B cell (primary cell): ENCODE results near the gene GNAL. TPM values are rescaled to one million over a fixed set of nuclear protein-coding genes. Genes with fewer than 3 reads are reported as not detected.

Experiments used
- ATAC-seq: fragments of 200-7000 bp; cut with Tn5 transposase; one replicate; pipeline ENCODE4 v1.10.0; 2021; ENCODE audit warnings: low read depth, mild to moderate bottlenecking, moderate number of reproducible peaks, moderate library complexity
- CTCF ChIA-PET: fragments of 350-600 bp; sonication (Branson Sonifier 250); formaldehyde crosslinking; loops from one replicate; lab custom pipeline; 2021; ENCODE audit warnings: antibody characterized with exemption, inconsistent platforms; lab: Charles Lee
- POLR2A ChIA-PET: fragments of 350-600 bp; sonication (Branson Sonifier 250); formaldehyde crosslinking; loops from one replicate; lab custom pipeline; 2021; ENCODE audit warnings: antibody characterized with exemption; lab: Charles Lee
- DNase-seq: peaks from one replicate; pipeline ENCODE4 v3.0.0; 2013
- H2AFZ ChIP-seq: 2 replicates; pipeline ENCODE4 v1.6.1; 2012; ENCODE audit warnings: mild to moderate bottlenecking, low read depth, low read length; ENCODE audit not compliant: insufficient read depth, poor library complexity, severe bottlenecking
- H3K27ac ChIP-seq, 2 donors: 1 replicate in 1 of 2; 2 replicates in 1 of 2; pipeline ENCODE4 v1.5.1; 2012 to 2013; ENCODE audit warnings: low read length in 2 of 2, mild to moderate bottlenecking in 2 of 2, moderate library complexity in 1 of 2
- H3K27me3 ChIP-seq, 4 experiments: fragments of 200-600 bp in 1 of 4; sonication (generic) in 1 of 4; replicated peaks in 1 of 4; 1 replicate in 2 of 4; 2 replicates in 2 of 4; pipeline versions ENCODE4 v1.6.1 to v1.7.0; 2013 to 2016; ENCODE audit warnings: low read length in 3 of 4, mild to moderate bottlenecking in 2 of 4, mixed read lengths in 1 of 4, moderate library complexity in 1 of 4; ENCODE audit not compliant: insufficient read depth in 4 of 4, control insufficient read depth in 3 of 4; ENCODE audit errors: control extremely low read depth in 1 of 4
- H3K36me3 ChIP-seq, 2 experiments: replicated peaks in 1 of 2; 1 replicate in 1 of 2; 2 replicates in 1 of 2; pipeline versions ENCODE4 v1.6.1 to v1.7.1; 2013; ENCODE audit warnings: low read length in 1 of 2; ENCODE audit not compliant: insufficient read depth in 2 of 2, control insufficient read depth in 1 of 2; ENCODE audit errors: control extremely low read depth in 1 of 2, extremely low read depth in 1 of 2
- H3K4me1 ChIP-seq, 2 donors: fragments of 200-600 bp in 1 of 2; sonication (generic) in 1 of 2; 1 replicate in 1 of 2; 2 replicates in 1 of 2; pipeline versions ENCODE4 v1.5.1 to v1.6.1; 2013 to 2017; ENCODE audit warnings: low read length in 2 of 2; ENCODE audit not compliant: control insufficient read depth in 2 of 2, insufficient read depth in 2 of 2
- H3K4me2 ChIP-seq: replicated peaks from 2 replicates; pipeline ENCODE3; 2012; ENCODE audit warnings: mild to moderate bottlenecking, low read depth, low read length; ENCODE audit not compliant: poor library complexity, severe bottlenecking
- H3K4me3 ChIP-seq, 5 experiments: fragments of 200-600 bp in 1 of 5; sonication (generic) in 1 of 5; 1 replicate in 3 of 5; 2 replicates in 2 of 5; pipeline versions ENCODE4 v1.5.1 to v1.7.0; 2011 to 2016; ENCODE audit warnings: low read length in 4 of 5, mild to moderate bottlenecking in 4 of 5, low read depth in 2 of 5, control low read depth in 1 of 5, moderate library complexity in 1 of 5; ENCODE audit not compliant: insufficient read depth in 1 of 5; ENCODE audit errors: control extremely low read depth in 1 of 5, extremely low read depth in 1 of 5
- H3K79me2 ChIP-seq: fragments of 200-600 bp; sonication (generic); one replicate; pipeline ENCODE4 v1.6.0; 2016; ENCODE audit warnings: low read length; ENCODE audit not compliant: control insufficient read depth, insufficient read depth
- H3K9ac ChIP-seq: fragments of 200-600 bp; sonication (generic); 2 replicates; pipeline ENCODE4 v1.6.1; 2017; ENCODE audit warnings: mild to moderate bottlenecking, low read length, moderate library complexity
- H3K9me3 ChIP-seq, 3 donors: one replicate each; pipeline versions ENCODE4 v1.6.1 to v1.7.1; 2013; ENCODE audit warnings: low read length in 2 of 3; ENCODE audit not compliant: control insufficient read depth in 2 of 3, insufficient read depth in 1 of 3; ENCODE audit errors: control extremely low read depth in 1 of 3
- H4K20me1 ChIP-seq: 2 replicates; pipeline ENCODE4 v1.6.0; 2012; ENCODE audit warnings: mild to moderate bottlenecking, low read length; ENCODE audit not compliant: insufficient read depth, control insufficient read depth, poor library complexity, severe bottlenecking
- H3K27ac Mint-ChIP-seq: one replicate; pipeline ENCODE4 v1.8.0; 2021; ENCODE audit warnings: mixed read lengths
- H3K27me3 Mint-ChIP-seq: one replicate; pipeline ENCODE4 v1.8.0; 2021; ENCODE audit warnings: mixed read lengths
- H3K4me1 Mint-ChIP-seq: one replicate; pipeline ENCODE4 v1.8.0; 2021; ENCODE audit warnings: mixed read lengths
- H3K4me3 Mint-ChIP-seq: one replicate; pipeline ENCODE4 v1.8.0; 2021; ENCODE audit warnings: mixed read lengths
- H3K9me3 Mint-ChIP-seq: one replicate; pipeline ENCODE4 v1.8.0; 2022; ENCODE audit warnings: mixed read lengths; ENCODE audit not compliant: insufficient read depth
- EZH2 ChIP-seq: IDR thresholded peaks from 2 replicates; pipeline ENCODE4 v1.6.1; 2012; ENCODE audit warnings: borderline replicate concordance, low read depth, mild to moderate bottlenecking, moderate library complexity, low read length; ENCODE audit not compliant: insufficient read depth, poor library complexity, severe bottlenecking
- WGBS: methylation state at CpG from one replicate; pipeline ENCODE4 v1.1.5; 2013; ENCODE audit warnings: missing lambda C conversion rate; ENCODE audit not compliant: insufficient coverage; 5-methylcytosine and 5-hydroxymethylcytosine counted together
- intact Hi-C: fragments of 100-400 bp; cut with micrococcal nuclease; formaldehyde crosslinking; loops from one replicate; pipeline ENCODE4 v1.10.0; 2022
- polyA plus RNA-seq: library from polyadenylated mRNA; depleted of rRNA; stranded (reverse); fragments of >200 nt; gene quantifications from 2 replicates; pipeline ENCODE4 v1.2.3, GENCODE V29; 2012
- total RNA-seq, 2 donors: library from RNA; stranded (reverse); fragments of 120-200 nt in 1 of 2; gene quantifications; 1 replicate in 1 of 2; 2 replicates in 1 of 2; pipeline versions ENCODE4 v1.2.3 to v1.2.4, GENCODE V29; 2013 to 2022
- TF ChIP-seq, protein P1 (sequence below): fragments of 200-600 bp; IDR thresholded peaks from one replicate; pipeline ENCODE4 v1.8.0; 2022; ENCODE audit warnings: antibody characterized with exemption, mild to moderate bottlenecking

Gene GNAL
- total and polyA plus RNA-seq, 2 donors (not counting 1 experiment from before 2014, with no cell fraction given) = 0.01 to 0.12 TPM

DNA sequence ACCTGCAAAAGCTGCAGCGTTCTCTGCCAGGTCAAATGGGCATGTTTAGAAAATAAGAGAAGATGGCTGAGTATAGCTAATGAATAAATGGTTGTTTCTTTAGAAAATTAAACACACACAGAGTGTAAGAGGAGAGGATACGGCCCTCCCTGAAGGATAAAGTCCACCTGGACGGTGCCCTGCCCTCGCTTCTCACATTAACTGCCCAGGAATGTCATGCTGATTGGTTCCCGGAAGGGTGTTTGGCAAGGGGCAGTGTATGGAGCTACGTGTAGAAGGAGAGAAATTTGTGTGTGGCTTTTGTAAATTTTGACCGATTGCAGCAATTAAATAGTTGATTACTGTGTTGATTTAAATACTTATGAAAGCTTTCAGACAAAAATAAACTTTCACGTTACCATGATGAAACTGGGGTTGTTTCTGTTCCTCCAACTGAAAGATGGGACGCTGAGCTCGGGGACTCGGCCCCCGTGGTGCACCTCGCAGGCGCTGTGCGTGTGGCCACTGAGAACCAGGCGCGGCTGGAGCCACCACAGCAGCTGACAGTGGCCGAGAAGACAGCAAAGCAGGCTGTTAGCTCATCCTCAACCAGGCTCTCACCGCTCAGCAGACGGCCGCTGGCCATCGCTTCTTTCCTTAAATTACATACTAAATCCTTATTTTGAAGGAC lies 196.3 kb downstream of the GNAL start:
- DNase-seq (no peak), ATAC-seq (no peak)
- TF ChIP-seq, protein P1, sequence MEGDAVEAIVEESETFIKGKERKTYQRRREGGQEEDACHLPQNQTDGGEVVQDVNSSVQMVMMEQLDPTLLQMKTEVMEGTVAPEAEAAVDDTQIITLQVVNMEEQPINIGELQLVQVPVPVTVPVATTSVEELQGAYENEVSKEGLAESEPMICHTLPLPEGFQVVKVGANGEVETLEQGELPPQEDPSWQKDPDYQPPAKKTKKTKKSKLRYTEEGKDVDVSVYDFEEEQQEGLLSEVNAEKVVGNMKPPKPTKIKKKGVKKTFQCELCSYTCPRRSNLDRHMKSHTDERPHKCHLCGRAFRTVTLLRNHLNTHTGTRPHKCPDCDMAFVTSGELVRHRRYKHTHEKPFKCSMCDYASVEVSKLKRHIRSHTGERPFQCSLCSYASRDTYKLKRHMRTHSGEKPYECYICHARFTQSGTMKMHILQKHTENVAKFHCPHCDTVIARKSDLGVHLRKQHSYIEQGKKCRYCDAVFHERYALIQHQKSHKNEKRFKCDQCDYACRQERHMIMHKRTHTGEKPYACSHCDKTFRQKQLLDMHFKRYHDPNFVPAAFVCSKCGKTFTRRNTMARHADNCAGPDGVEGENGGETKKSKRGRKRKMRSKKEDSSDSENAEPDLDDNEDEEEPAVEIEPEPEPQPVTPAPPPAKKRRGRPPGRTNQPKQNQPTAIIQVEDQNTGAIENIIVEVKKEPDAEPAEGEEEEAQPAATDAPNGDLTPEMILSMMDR = no peak
- TF ChIP-seq EZH2 = no peak
- Mint-ChIP-seq H3K9me3 (no peaks in the 10 kb centered on the region), H3K4me1 (peaks cover 44% of the 10 kb centered on the region), H3K4me3 (no peak overlapping the region), H3K27me3 (no peaks in the 10 kb centered on the region), H3K27ac (peak overlapping the region; percentile 59)
- no peak overlapping the region for H2AFZ ChIP-seq
- POLR2A ChIA-PET = no interaction called here
- H3K9me3 ChIP-seq = no peaks in the 10 kb centered on the region
- peaks cover 11 to 49% of the 10 kb centered on the region in 2 experiments for H3K36me3 ChIP-seq
- no peak overlapping the region for H3K27ac ChIP-seq
- 82% methylated on average over 14 of the region's 22 CpGs for whole genome bisulfite sequencing
- no peaks in the 10 kb centered on the region for H3K79me2 ChIP-seq
- intact Hi-C loops = no loop called here
- H3K4me3 ChIP-seq = no peak overlapping the region
- H3K27me3 ChIP-seq = no peaks in the 10 kb centered on the region
- H3K9ac ChIP-seq = no peak overlapping the region
- H4K20me1 ChIP-seq = no peaks in the 10 kb centered on the region
- H3K4me2 ChIP-seq = no peak overlapping the region
- CTCF ChIA-PET = interaction anchor here (1.5 kb wide), 1 partner anchor 109 kb away, joined by 4 read pairs; no protein-coding TSS in a partner anchor
- H3K4me1 ChIP-seq = peaks cover 35 to 44% of the 10 kb centered on the region in 2 donors

GRCh38 chr18:11886577-11887110 lies 197.6 kb downstream of the GNAL start:
- Histone ChIP-seq H3K9me3 (no peaks in the 10 kb centered on the region), H3K36me3 (peaks cover 11 to 54% of the 10 kb centered on the region in 2 experiments), H3K9ac (no peak overlapping the region), H3K27ac (no peak overlapping the region), H3K27me3 (no peaks in the 10 kb centered on the region), H4K20me1 (no peaks in the 10 kb centered on the region), H2AFZ (no peak overlapping the region), H3K4me2 (no peak overlapping the region), H3K4me1 (peaks cover 31 to 37% of the 10 kb centered on the region in 2 donors), H3K4me3 (no peak overlapping the region), H3K79me2 (no peaks in the 10 kb centered on the region)
- H3K27me3 Mint-ChIP-seq = no peaks in the 10 kb centered on the region
- H3K4me1 Mint-ChIP-seq = peaks cover 36% of the 10 kb centered on the region
- ChIA-PET CTCF (interaction anchor here (1.2 kb wide), 1 partner anchor 51 kb away, joined by 3 read pairs; no protein-coding TSS in a partner anchor), POLR2A (no interaction called here)
- H3K9me3 Mint-ChIP-seq = no peaks in the 10 kb centered on the region
- DNase-seq (no peak), ATAC-seq (no peak)
- intact Hi-C loops = no loop called here
- no peak overlapping the region for H3K4me3 Mint-ChIP-seq
- TF ChIP-seq EZH2 = no peak
- TF ChIP-seq, protein P1 = no peak
- WGBS = 98% methylated on average over 17 of the region's 19 CpGs
- no peak overlapping the region for H3K27ac Mint-ChIP-seq
